ENCODE data around the gene MACF1. TPM values are rescaled to one million over a fixed set of nuclear protein-coding genes. Genes with fewer than 3 reads are reported as not detected.

Gene MACF1
- total RNA-seq, 1 experiment from 2014 or later: 103 TPM

- Histone ChIP-seq H3F3A (ENCODE audit: low read length, unreplicated experiment) (no peaks in the 10 kb centered on the region), H4K20me1 (ENCODE audit: low read length) (no peaks in the 10 kb centered on the region), H2AFZ (ENCODE audit: low read length) (no peak overlapping the region), H3K9me3 (ENCODE audit: low read length) (no peaks in the 10 kb centered on the region), H3K36me3 (ENCODE audit: low read depth, low read length) (no peaks in the 10 kb centered on the region), H3K9ac (ENCODE audit: low read length) (no peak overlapping the region), H3K4me3 (ENCODE audit: low read length) (no peak overlapping the region), H3K9me2 (replicated peaks; ENCODE audit: low read length) (no peaks in the 10 kb centered on the region), H3K4me1 (ENCODE audit: insufficient read depth, low read length) (no peaks in the 10 kb centered on the region), H3K27me3 (ENCODE audit: low read length) (no peaks in the 10 kb centered on the region), H3K79me2 (ENCODE audit: low read length) (no peaks in the 10 kb centered on the region), H3K27ac (ENCODE audit: low read length) (no peak overlapping the region), H3K4me2 (ENCODE audit: low read length) (no peak overlapping the region)
- DNase-seq: peak; percentile 11
- TF ChIP-seq EZH2phosphoT487 (IDR thresholded peaks at IDR 0.05; ENCODE audit: borderline replicate concordance, low read length) (no peak), CTCF (conservative IDR thresholded peaks at IDR 0.05; ENCODE audit: low read depth, low read length) (no peak), EZH2 (IDR thresholded peaks at IDR 0.05; ENCODE audit: low read length, unreplicated experiment) (no peak)
- ChIA-PET POLR2A (ENCODE audit: unreplicated experiment) (no interaction called here), CTCF (interaction anchor here (0.7 kb wide), 1 partner anchor 156 kb away, joined by 3 read pairs; no protein-coding TSS in a partner anchor)
- intact Hi-C loops (cut with micrococcal nuclease): loop anchor here (10.0 kb wide), 1 partner anchor 273 kb away; no protein-coding TSS in a partner anchor
- no TSS peak for BruUV-seq (replicated peaks)
- peak; percentile 42 for ATAC-seq
Observed at GRCh38 chr1:39261712-39262221, 57.3 kb downstream of the MACF1 start.

DNA sequence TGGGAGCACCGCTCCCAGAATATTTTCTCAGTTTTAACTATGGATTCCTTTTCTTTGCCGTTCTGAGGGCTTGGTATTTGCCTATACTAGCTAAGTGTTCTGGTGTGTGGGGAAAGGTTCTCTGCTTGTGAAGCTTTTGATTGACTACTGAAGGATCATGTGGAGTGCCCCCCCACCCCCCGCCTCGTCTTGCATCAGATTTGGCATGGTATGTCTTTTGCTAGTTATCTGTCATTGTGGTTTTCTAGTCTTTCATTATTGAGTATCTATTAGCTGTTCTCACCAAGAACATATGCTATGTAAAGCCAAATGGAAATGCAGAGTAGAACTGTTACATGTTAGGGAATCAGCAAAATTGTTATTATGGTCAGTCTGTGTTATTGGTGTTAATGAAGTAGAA lies 58.3 kb downstream of the MACF1 start:
- POLR2A ChIA-PET (ENCODE audit: unreplicated experiment): no interaction called here
- no peaks in the 10 kb centered on the region for H3K4me1 ChIP-seq (ENCODE audit: insufficient read depth, low read length)
- no TSS peak for BruUV-seq (replicated peaks)
- no peak for TF ChIP-seq CTCF (conservative IDR thresholded peaks at IDR 0.05; ENCODE audit: low read depth, low read length)
- TF ChIP-seq EZH2phosphoT487 (IDR thresholded peaks at IDR 0.05; ENCODE audit: borderline replicate concordance, low read length): no peak
- no peak for TF ChIP-seq EZH2 (IDR thresholded peaks at IDR 0.05; ENCODE audit: low read length, unreplicated experiment)
- no peak overlapping the region for H3K9ac ChIP-seq (ENCODE audit: low read length)
- H4K20me1 ChIP-seq (ENCODE audit: low read length): no peaks in the 10 kb centered on the region
- no peaks in the 10 kb centered on the region for H3K27me3 ChIP-seq (ENCODE audit: low read length)
- CTCF ChIA-PET: no interaction called here
- no peaks in the 10 kb centered on the region for H3K36me3 ChIP-seq (ENCODE audit: low read depth, low read length)
- no peak overlapping the region for H2AFZ ChIP-seq (ENCODE audit: low read length)
- intact Hi-C loops (cut with micrococcal nuclease): loop anchor here (10.0 kb wide), 1 partner anchor 272 kb away; no protein-coding TSS in a partner anchor
- H3K4me2 ChIP-seq (ENCODE audit: low read length): no peak overlapping the region
- H3F3A ChIP-seq (ENCODE audit: low read length, unreplicated experiment): no peaks in the 10 kb centered on the region
- DNase-seq (no peak), ATAC-seq (no peak)
- H3K9me3 ChIP-seq (ENCODE audit: low read length): no peaks in the 10 kb centered on the region
- no peaks in the 10 kb centered on the region for H3K79me2 ChIP-seq (ENCODE audit: low read length)
- no peak overlapping the region for H3K27ac ChIP-seq (ENCODE audit: low read length)
- H3K9me2 ChIP-seq (replicated peaks; ENCODE audit: low read length): no peaks in the 10 kb centered on the region
- H3K4me3 ChIP-seq (ENCODE audit: low read length): no peak overlapping the region

DNA sequence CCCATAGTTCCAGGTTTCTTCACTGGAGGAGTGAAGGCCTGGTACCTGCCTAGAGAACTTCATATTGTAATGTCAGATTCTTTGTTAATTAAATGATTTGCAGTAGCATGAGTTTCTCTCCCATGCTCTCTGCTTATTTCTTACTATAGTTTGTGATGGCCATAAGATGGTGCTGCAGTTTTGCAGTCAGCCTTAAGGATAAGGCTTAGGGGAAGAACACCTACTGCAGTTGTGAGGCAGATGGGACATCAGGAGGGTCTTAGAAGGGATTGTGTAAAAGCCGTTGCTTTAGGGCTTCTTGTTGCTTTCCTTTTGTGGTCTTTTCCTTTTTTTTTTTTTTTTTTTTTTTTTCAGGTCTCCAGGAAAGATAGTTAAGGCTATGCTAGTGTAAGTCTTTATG lies 61.8 kb downstream of the MACF1 start:
- Histone ChIP-seq H3K4me2 (ENCODE audit: low read length) (no peak overlapping the region), H4K20me1 (ENCODE audit: low read length) (no peaks in the 10 kb centered on the region), H3F3A (ENCODE audit: low read length, unreplicated experiment) (no peaks in the 10 kb centered on the region), H3K27ac (ENCODE audit: low read length) (no peak overlapping the region), H2AFZ (ENCODE audit: low read length) (no peak overlapping the region), H3K36me3 (ENCODE audit: low read depth, low read length) (no peaks in the 10 kb centered on the region), H3K9me2 (replicated peaks; ENCODE audit: low read length) (no peaks in the 10 kb centered on the region), H3K4me1 (ENCODE audit: insufficient read depth, low read length) (no peaks in the 10 kb centered on the region), H3K9ac (ENCODE audit: low read length) (no peak overlapping the region), H3K79me2 (ENCODE audit: low read length) (no peaks in the 10 kb centered on the region), H3K4me3 (ENCODE audit: low read length) (no peak overlapping the region), H3K27me3 (ENCODE audit: low read length) (no peaks in the 10 kb centered on the region), H3K9me3 (ENCODE audit: low read length) (no peaks in the 10 kb centered on the region)
- peak; percentile 68 for ATAC-seq
- BruUV-seq (replicated peaks): no TSS peak
- peak; percentile 20 for DNase-seq
- peak; percentile 41 for TF ChIP-seq CTCF (conservative IDR thresholded peaks at IDR 0.05; ENCODE audit: low read depth, low read length)
- TF ChIP-seq EZH2phosphoT487 (IDR thresholded peaks at IDR 0.05; ENCODE audit: borderline replicate concordance, low read length): no peak
- ChIA-PET CTCF (interaction anchor here (0.6 kb wide), 1 partner anchor 121 kb away, joined by 3 read pairs; no protein-coding TSS in a partner anchor), POLR2A (ENCODE audit: unreplicated experiment) (no interaction called here)
- intact Hi-C loops (cut with micrococcal nuclease): loop anchor here (5.0 to 10.0 kb wide), 2 partner anchors 131 to 269 kb away; no protein-coding TSS in a partner anchor

Data from PC-3 (cell line).